ENCODE measurements around the gene PDZD2.

DNA sequence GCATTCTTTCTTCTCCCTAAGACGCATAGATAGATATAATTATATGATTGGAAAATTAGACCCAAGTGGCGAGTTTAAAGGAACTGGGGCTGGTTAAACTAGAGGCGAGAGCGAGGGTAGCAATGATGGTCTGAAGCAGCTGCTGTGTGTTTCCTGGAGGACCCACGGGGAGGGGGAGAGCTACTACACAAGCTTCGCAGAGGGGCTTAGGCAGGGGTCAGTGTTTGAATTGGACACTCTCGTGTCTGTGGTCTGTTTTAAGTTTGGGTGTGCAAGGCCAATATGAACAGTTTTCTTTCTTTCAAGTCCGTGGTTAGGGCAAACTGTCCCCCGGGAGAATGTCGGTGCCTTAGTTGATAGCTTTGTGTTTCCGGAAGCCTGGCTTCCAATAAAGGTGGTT is 43.1 kb downstream of the PDZD2 start:
- TF ChIP-seq, protein P1, sequence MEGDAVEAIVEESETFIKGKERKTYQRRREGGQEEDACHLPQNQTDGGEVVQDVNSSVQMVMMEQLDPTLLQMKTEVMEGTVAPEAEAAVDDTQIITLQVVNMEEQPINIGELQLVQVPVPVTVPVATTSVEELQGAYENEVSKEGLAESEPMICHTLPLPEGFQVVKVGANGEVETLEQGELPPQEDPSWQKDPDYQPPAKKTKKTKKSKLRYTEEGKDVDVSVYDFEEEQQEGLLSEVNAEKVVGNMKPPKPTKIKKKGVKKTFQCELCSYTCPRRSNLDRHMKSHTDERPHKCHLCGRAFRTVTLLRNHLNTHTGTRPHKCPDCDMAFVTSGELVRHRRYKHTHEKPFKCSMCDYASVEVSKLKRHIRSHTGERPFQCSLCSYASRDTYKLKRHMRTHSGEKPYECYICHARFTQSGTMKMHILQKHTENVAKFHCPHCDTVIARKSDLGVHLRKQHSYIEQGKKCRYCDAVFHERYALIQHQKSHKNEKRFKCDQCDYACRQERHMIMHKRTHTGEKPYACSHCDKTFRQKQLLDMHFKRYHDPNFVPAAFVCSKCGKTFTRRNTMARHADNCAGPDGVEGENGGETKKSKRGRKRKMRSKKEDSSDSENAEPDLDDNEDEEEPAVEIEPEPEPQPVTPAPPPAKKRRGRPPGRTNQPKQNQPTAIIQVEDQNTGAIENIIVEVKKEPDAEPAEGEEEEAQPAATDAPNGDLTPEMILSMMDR (IDR thresholded peaks at IDR 0.05) = no peak
- no peak for TF ChIP-seq POLR2A (IDR thresholded peaks at IDR 0.05)
